Erythroblast (primary cell): ENCODE results near the gene CDH10.

Experiments
- DNase-seq, 2 experiments: peaks; one replicate each; lab custom pipeline; 2025; lab: John Stamatoyannopoulos, UW
- GATA1 ChIP-seq: IDR thresholded peaks from 2 replicates; pipeline ENCODE4 v1.6.1; 2011; ENCODE audit warnings: low read depth, mild to moderate bottlenecking, control low read depth, low read length, moderate library complexity
- POLR2A ChIP-seq: IDR thresholded peaks from 2 replicates; pipeline ENCODE4 v1.6.1; 2011; ENCODE audit warnings: mild to moderate bottlenecking, low read length

The CDH10 gene

DNA sequence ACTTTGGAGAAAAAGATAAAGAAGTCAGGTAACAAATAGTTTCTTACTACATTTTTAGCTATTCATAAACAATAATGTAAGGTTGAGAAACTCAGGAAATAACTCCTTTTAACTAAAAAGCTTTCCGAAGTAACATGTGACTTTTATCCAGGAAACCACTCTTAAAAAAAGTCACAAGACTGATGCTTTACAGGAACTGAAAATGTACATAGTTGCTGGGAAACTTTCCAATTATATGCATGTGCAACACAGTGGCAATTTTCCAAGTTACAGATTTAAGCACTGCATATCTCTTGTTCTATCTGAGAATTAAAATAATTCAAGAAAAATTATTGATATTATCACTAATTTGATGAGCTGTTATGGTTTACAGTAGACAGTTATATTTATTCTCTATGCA lies 105.2 kb downstream of the CDH10 start:
- DNase-seq, result no peak
- TF ChIP-seq GATA1, result no peak
- no peak for TF ChIP-seq POLR2A

DNA sequence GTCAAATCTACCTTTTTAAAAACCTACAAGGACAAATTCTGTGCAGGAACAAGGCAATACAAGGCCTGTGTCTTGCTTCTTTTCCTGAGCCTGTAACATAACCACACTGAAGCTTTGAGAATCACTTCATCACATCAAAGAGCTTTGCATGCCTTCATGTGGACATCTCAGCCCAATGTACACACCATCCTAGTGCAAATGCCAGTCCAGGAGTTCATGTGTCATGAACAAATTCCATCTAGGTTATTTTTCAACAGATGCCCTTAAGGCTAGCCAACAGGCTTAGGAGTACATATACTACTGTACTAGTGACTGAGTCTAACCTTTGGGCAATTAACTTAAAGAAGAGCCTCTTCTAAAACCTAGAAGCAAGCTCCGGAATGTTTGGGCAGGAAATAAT lies 106.4 kb downstream of the CDH10 start:
- TF ChIP-seq GATA1 (no peak), POLR2A (no peak)
- no peak for DNase-seq

DNA sequence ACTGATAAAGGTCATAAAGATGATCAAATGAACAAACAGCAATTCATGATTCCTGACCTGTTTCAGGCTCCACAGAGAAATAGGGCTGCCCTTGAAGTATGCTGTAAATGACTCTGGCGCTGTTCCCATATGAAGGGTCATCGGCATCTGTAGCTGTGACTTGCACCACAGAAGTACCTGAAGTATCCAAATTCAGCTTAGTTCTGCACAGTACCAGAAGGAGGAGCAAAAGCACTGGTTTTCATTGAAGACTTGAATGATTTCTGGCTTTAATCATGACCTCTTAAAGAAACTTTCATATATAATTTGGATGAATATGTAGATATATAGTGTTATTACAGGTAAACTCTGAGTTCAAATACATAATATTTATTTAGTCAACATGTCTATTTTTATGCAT lies 109.1 kb downstream of the CDH10 start:
- no peak for DNase-seq
- TF ChIP-seq GATA1 (no peak), POLR2A (no peak)

DNA sequence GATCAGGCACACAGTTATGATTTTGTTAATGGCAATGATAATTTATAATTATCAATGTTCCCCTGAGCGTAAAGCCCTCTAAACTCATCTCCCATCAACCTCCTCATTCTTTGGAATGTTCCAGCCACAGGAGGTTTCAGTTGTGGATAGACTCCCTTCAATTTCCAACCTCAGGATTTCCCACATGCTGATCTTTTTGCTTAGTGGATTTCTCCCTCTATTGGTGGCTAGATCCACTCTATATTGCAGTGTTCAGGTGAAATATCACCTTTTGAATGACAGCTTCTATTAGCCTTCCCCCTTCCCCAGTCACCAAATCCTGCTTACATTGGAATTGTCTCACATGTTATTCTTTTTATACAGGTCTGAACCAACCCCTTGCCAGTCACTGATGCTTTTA lies 113.9 kb downstream of the CDH10 start:
- no peak for DNase-seq
- no peak for TF ChIP-seq POLR2A

DNA sequence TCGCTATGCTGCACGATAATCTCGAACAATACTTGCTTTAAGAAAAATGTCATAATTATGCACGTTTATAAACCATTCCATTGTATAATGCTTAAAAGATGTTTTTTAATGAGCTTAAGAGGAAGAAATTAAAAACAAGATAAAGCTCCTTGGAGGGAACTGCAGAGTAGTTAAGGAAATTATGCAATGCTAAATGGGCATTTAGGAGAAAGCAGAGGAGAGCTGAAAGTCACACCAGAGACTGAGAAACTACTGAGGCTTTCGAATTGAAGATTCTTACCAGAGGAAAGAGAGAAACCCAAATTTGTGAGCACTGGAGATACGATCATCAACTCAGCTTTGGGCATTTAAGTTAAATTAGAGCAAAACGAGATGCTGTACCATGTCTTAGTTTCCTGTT lies 119.4 kb downstream of the CDH10 start:
- no peak for DNase-seq
- no peak for TF ChIP-seq GATA1

DNA sequence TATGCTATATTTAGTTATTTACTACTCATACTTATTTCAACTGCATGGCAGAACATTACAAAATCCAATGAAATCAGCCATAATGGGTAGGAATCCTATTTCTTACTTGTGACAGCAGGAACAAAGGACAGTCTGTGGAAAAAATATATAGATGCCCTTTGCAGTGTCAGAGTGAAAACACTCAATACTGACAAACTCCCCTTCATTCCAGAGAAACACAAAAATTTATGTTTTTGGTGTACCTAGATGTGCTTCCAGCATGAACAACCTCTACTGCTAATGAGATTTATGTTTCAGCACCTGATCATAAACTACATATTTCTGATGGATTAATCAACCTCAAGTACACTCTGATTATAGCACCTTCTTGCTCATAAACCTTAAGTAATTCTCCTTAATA lies 132.4 kb downstream of the CDH10 start:
- no peak for TF ChIP-seq GATA1
- TF ChIP-seq POLR2A, result no peak
- no peak for DNase-seq

DNA sequence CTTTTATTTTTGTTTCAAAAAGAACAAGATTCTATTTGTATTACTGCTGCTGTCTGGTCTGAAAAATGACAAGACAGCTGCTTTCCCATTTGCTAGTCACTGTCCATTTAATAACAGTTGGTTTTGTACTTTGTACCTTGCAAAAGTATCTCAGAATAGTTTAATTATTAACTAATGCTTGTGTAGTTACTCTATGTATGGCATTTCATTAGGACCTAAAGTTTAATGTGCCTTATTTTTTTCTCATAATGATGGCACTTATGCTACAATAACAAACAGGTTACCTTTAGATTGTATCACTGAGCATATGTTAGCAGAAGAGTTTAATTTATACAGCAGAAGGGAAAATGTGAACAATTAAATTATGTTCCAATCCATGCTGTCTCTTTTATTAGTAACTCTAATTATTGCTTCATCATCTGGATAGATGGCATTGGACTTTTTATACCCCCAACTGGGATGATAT lies 134.2 kb downstream of the CDH10 start:
- TF ChIP-seq POLR2A (no peak), GATA1 (no peak)

DNA sequence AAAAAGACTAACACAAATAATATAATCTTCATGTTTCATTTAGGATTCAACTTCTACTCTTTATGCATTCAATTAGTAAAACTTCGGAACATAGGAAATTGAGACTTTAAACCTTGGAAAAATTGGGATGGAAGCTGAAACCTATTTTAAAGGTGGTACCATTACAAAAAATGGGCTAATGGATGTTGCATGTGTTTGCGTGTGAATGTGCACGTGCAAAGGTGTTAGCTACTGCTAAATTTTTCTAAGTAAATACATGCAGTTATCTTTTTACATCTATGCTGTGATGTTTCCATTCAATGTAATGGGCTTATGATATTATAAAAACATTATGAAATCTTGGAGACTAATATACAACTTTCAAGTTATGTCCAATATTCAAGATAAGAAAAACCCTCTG lies 134.8 kb downstream of the CDH10 start:
- no peak for DNase-seq
- TF ChIP-seq GATA1 (no peak), POLR2A (no peak)

More for the DNA sequence above, 134.2 kb downstream of the CDH10 start:
- DNase-seq, result no peak

DNA sequence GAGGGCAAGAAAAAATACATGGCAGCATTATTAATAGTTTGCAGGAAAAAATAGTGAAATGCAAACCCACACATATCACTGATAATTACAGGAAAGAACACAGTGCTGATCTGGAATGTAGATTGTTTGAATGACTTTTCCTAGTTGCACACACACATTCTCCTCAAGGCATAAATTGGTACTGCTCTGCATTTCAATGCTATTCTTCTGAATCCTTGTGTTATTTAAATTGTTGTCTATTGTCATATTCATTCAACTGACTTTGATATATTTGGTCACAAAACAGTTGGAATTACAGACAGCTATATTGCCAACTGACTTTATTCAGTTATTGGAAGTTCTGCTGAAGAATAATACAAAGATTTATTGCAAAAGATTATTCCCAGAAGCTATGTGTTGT lies 139.5 kb downstream of the CDH10 start:
- no peak for DNase-seq
- TF ChIP-seq GATA1, result no peak
- TF ChIP-seq POLR2A, result no peak

DNA sequence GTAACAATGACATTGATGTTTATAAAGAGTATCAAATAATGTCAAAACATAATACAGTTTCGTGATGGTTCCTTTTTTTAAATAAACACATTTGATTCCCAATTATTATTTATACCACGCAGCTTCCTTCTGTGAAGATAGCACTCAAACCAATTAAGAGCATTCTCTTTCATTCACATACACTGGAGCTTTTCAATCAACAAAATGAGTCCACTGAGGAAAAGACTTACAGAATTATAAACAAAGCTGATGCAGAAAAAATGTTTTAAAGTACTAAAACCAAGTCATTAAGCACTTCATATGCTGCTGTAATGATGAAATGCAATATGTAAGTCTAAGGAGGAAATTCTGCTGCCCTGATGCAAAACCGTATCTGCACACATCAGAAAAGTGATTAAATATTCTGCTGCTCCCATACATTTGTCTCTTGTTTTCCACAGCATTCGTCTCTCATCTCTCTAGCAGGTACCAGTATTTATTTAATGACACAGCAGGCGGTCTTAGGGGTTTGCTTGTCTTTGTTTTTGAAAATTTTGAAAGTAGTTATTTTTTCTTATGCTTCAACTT lies 147.1 kb downstream of the CDH10 start:
- no peak for TF ChIP-seq POLR2A
- TF ChIP-seq GATA1, result no peak

DNA sequence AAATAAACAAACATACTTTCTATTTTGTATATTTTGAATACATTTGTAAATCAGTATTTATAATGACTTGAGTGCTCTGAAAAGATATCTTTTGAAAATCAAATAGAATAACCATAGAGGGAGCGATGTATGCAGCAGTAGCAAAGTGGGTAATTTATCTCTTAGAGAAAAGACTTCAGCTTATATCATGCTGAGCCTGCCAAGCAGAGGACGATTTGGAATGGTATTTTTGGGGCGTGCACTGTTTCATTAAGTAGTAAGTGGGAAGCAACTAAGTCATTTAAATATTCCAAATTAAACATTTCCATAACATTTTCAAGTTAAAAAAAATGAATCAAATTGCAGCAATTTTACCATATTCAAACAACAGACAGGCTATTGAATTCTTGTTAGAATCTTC lies 147.6 kb downstream of the CDH10 start:
- TF ChIP-seq POLR2A, result no peak
- TF ChIP-seq GATA1, result no peak
- no peak for DNase-seq

More for the DNA sequence above, 147.1 kb downstream of the CDH10 start:
- no peak for DNase-seq

DNA sequence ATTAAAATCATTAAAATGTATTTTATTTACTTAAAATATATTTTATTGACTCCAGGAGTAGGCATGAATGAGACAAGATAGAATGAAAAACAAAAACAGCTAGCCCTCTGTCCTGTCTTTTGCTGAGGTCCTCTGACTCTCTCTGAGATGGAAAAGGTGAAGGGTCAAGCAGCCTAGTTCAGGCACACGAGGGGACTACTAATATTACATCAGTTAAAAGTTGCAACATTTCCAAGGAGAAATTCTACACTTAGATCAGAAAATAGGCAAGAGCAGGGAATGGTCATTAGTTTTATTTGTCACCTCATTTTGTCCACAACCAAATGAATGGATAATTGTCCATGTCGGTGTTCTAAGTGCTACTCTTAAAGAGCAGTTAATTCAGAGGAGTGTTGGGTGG lies 148.5 kb downstream of the CDH10 start:
- no peak for TF ChIP-seq POLR2A
- no peak for TF ChIP-seq GATA1
- DNase-seq, result no peak

DNA sequence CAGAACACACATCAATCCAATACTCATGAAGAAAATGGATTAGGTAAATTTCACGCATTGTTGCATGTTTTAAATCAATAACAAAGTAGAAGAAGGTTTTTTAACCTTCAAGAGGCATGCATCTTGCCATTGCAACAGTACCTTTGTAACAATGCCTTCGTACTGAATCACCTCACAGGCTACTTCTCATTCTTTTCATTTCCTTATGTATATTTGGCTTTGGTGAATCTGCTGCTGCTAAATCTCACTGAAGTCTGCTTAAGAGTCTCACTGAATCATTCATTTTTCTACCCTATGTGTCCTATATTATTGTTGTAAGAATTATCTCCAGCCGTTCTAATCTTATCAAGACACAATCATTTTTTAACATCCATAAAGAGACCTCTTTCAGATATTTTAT lies 152.5 kb downstream of the CDH10 start:
- TF ChIP-seq POLR2A, result no peak
- TF ChIP-seq GATA1, result no peak
- no peak for DNase-seq

DNA sequence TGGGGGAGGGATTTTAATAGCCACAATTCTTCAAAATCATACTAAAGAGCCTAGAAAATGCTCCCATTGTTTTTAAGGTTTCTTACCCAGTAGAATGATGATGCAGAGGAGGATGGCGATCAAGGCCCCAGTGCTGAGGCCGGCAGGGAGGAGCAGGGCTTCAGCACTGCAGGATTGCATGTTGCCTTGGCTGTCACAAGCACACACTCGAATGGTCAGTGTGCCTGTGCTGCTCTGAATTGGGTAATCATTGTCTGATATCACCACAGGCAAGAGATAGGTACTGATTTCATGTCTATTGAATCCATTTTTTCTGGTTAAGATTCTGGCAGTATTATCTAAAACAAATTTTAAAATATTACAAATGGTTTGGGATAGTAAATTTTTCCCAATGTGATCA lies 153.3 kb downstream of the CDH10 start:
- TF ChIP-seq POLR2A (no peak), GATA1 (no peak)
- no peak for DNase-seq
